Smooth muscle cell (in vitro differentiated cells): ENCODE data around the gene SLC35F1. TPM values are rescaled to one million over a fixed set of nuclear protein-coding genes. Genes with fewer than 3 reads are reported as not detected.

ENCODE experiments used
- DNase-seq: peaks from one replicate; lab custom pipeline; 2025; ENCODE audit not compliant: unreplicated experiment; lab: John Stamatoyannopoulos, UW
- H2AFZ ChIP-seq: fragments of 200-600 bp; sonication (generic); 2 replicates; pipeline ENCODE4 v1.6.0; 2016; ENCODE audit warnings: antibody characterized with exemption, low read depth, mild to moderate bottlenecking
- H3F3A ChIP-seq: fragments of 200-600 bp; sonication (generic); 2 replicates; pipeline ENCODE4 v1.6.0; 2017; ENCODE audit warnings: antibody characterized with exemption, low read depth
- H3K27ac ChIP-seq: fragments of 200-600 bp; sonication (generic); 2 replicates; pipeline ENCODE4 v1.5.1; 2016; ENCODE audit warnings: low read depth, mild to moderate bottlenecking
- H3K27me3 ChIP-seq: fragments of 200-600 bp; sonication (generic); 2 replicates; pipeline ENCODE4 v1.6.1; 2016; ENCODE audit warnings: low read depth, mild to moderate bottlenecking
- H3K36me3 ChIP-seq: fragments of 200-600 bp; sonication (generic); 2 replicates; pipeline ENCODE4 v1.5.1; 2016; ENCODE audit warnings: low read depth
- H3K4me1 ChIP-seq: fragments of 200-600 bp; sonication (generic); 2 replicates; pipeline ENCODE4 v1.5.1; 2016; ENCODE audit warnings: low read depth
- H3K4me2 ChIP-seq: fragments of 200-600 bp; sonication (generic); 2 replicates; pipeline ENCODE4 v1.6.0; 2016; ENCODE audit warnings: mild to moderate bottlenecking
- H3K4me3 ChIP-seq: fragments of 200-600 bp; sonication (generic); 2 replicates; pipeline ENCODE4 v1.5.1; 2016; ENCODE audit warnings: mild to moderate bottlenecking
- H3K79me2 ChIP-seq: fragments of 200-600 bp; sonication (generic); 2 replicates; pipeline ENCODE4 v1.6.0; 2016; ENCODE audit warnings: low read depth, mild to moderate bottlenecking
- H3K9ac ChIP-seq: fragments of 200-600 bp; sonication (generic); 2 replicates; pipeline ENCODE4 v1.6.0; 2016; ENCODE audit warnings: low read depth
- H3K9me3 ChIP-seq: fragments of 200-600 bp; sonication (generic); replicated peaks from 2 replicates; pipeline ENCODE4 v1.5.1; 2016; ENCODE audit warnings: low read depth
- H4K20me1 ChIP-seq: fragments of 200-600 bp; sonication (generic); 2 replicates; pipeline ENCODE4 v1.6.0; 2016; ENCODE audit warnings: low read depth
- WGBS: methylation state at CpG from one replicate; pipeline ENCODE4 v1.1.7; 2016; ENCODE audit warnings: low lambda C conversion rate; 5-methylcytosine and 5-hydroxymethylcytosine counted together
- polyA plus RNA-seq: library from polyadenylated mRNA; unstranded; fragments of >200 nt; fragmentation: Nextera tagmentation; extraction: Ambion mirVana; gene quantifications from 2 replicates; pipeline ENCODE4 v1.2.1, GENCODE V29; 2016
- total RNA-seq: library from RNA; depleted of rRNA; stranded (reverse); fragments of >200 nt; gene quantifications from 2 replicates; pipeline ENCODE4 v1.2.3, GENCODE V29; 2014
- TF ChIP-seq, protein P1 (sequence below): fragments of 200-600 bp; sonication (generic); IDR thresholded peaks from 2 replicates; pipeline ENCODE4 v1.5.1; 2017; ENCODE audit warnings: borderline replicate concordance, mild to moderate bottlenecking, antibody characterized with exemption; ENCODE audit not compliant: insufficient read depth, poor library complexity, severe bottlenecking

Gene SLC35F1
- total and polyA plus RNA-seq, 2 experiments from 2014 or later: 0.05 to 0.09 TPM

DNA sequence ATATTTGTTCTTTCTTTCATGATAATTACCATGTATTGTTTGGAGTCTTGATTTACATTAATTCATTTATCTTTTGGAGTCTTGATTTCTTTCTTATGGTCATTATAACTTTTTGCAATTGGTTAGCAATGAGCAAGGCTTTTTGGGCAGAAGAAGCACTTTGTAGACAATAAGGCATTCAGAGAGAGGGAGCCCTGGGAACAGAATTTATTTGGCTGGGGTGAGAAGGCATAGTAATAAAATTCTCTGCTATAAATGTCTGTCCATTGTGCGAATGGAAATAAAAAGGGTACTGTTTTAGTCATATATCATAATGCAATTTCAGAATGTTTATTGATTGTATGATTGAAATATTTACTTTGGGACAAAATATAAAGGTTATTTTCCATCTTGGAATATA lies 147.0 kb downstream of the SLC35F1 start:
- H2AFZ ChIP-seq: no peak overlapping the region
- H3F3A ChIP-seq: no peaks in the 10 kb centered on the region
- H3K9me3 ChIP-seq: no peaks in the 10 kb centered on the region
- no peaks in the 10 kb centered on the region for H4K20me1 ChIP-seq
- H3K27ac ChIP-seq: no peak overlapping the region
- no peaks in the 10 kb centered on the region for H3K27me3 ChIP-seq
- no peaks in the 10 kb centered on the region for H3K4me1 ChIP-seq
- no peak for DNase-seq
- WGBS: 93% methylated on average over 1 of the region's 1 CpG
- no peak overlapping the region for H3K4me2 ChIP-seq
- H3K4me3 ChIP-seq: no peak overlapping the region
- no peaks in the 10 kb centered on the region for H3K36me3 ChIP-seq
- TF ChIP-seq, protein P1, sequence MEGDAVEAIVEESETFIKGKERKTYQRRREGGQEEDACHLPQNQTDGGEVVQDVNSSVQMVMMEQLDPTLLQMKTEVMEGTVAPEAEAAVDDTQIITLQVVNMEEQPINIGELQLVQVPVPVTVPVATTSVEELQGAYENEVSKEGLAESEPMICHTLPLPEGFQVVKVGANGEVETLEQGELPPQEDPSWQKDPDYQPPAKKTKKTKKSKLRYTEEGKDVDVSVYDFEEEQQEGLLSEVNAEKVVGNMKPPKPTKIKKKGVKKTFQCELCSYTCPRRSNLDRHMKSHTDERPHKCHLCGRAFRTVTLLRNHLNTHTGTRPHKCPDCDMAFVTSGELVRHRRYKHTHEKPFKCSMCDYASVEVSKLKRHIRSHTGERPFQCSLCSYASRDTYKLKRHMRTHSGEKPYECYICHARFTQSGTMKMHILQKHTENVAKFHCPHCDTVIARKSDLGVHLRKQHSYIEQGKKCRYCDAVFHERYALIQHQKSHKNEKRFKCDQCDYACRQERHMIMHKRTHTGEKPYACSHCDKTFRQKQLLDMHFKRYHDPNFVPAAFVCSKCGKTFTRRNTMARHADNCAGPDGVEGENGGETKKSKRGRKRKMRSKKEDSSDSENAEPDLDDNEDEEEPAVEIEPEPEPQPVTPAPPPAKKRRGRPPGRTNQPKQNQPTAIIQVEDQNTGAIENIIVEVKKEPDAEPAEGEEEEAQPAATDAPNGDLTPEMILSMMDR: no peak
- no peaks in the 10 kb centered on the region for H3K79me2 ChIP-seq
- no peak overlapping the region for H3K9ac ChIP-seq

DNA sequence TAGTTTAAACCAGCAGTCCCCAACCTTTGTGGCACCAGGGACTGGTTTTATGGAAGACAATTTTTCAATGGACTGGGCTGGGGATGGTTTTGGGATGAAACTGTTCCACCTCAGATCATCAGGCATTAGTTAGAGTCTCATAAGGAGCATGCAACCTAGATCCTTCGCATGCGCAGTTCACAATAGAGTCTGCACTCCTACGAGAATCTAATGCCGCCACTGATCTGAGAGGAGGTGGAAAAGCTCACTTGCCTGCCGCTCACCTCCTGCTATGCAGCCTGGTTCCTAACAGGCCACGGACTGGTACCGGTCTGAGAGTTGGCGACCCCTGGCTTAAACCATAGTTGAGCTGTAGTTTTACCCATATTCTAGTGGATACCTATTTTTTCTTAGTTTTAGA lies 154.6 kb downstream of the SLC35F1 start:
- Histone ChIP-seq H4K20me1 (no peaks in the 10 kb centered on the region), H3K4me3 (no peak overlapping the region), H3K27me3 (no peaks in the 10 kb centered on the region), H3K4me2 (no peak overlapping the region), H3F3A (no peaks in the 10 kb centered on the region), H3K79me2 (no peaks in the 10 kb centered on the region), H3K9me3 (no peaks in the 10 kb centered on the region), H3K9ac (no peak overlapping the region), H3K4me1 (no peaks in the 10 kb centered on the region), H3K27ac (no peak overlapping the region), H2AFZ (no peak overlapping the region), H3K36me3 (no peaks in the 10 kb centered on the region)
- TF ChIP-seq, protein P1: no peak
- no peak for DNase-seq
- WGBS: 90% methylated on average over 8 of the region's 8 CpGs

DNA sequence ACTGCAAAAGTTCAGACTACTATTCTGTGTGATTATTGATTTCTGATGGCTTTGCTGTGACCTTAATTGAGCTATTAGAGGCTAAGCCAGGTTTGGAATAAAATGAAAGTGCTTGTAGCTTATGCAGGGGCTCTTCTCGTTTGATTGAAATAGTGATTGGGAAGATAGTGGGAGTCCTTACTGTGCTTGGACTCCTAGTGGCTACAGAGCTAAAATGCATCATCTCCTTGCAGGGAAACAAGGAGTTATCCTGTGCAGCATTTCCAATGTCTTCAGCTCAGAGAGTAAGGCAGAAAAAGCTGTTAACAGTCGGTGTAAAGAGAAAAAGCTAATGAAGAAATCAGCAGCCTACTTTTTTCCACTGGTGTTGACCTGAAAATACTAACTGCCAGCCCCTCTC lies 173.5 kb downstream of the SLC35F1 start:
- 48% methylated on average over 2 of the region's 2 CpGs for WGBS
- Histone ChIP-seq H3K79me2 (no peaks in the 10 kb centered on the region), H3F3A (no peaks in the 10 kb centered on the region), H3K4me3 (no peak overlapping the region), H3K9ac (no peak overlapping the region), H3K27me3 (no peaks in the 10 kb centered on the region), H2AFZ (no peak overlapping the region), H4K20me1 (no peaks in the 10 kb centered on the region), H3K4me1 (no peaks in the 10 kb centered on the region), H3K27ac (no peak overlapping the region), H3K36me3 (no peaks in the 10 kb centered on the region), H3K9me3 (no peaks in the 10 kb centered on the region), H3K4me2 (no peak overlapping the region)
- no peak for DNase-seq
- TF ChIP-seq, protein P1: peak; percentile 5

DNA sequence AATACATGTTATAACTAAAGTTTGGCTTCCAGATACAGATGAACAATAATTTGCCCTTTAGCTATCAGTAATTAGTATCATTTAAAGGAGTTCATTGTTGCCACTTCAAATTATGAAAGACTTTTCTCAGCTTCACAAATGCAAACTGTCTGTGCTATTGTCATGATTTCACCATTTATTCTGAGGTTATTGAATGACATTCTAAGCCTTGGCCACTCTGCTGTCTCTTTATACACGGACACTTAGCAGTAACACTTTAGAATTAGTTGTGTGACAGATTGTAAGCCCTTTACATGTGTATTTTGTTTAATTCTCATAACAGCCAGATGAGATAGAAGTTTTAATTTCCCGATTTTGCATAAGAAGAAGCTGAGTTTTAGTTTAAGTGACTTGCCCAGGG lies 176.6 kb downstream of the SLC35F1 start:
- no peak overlapping the region for H2AFZ ChIP-seq
- TF ChIP-seq, protein P1: no peak
- H3K79me2 ChIP-seq: no peaks in the 10 kb centered on the region
- H3K9ac ChIP-seq: no peak overlapping the region
- no peak for DNase-seq
- H4K20me1 ChIP-seq: no peaks in the 10 kb centered on the region
- no peaks in the 10 kb centered on the region for H3K4me1 ChIP-seq
- WGBS: 88% methylated on average over 2 of the region's 2 CpGs
- H3K27me3 ChIP-seq: no peaks in the 10 kb centered on the region
- no peaks in the 10 kb centered on the region for H3K9me3 ChIP-seq
- H3F3A ChIP-seq: no peaks in the 10 kb centered on the region
- no peak overlapping the region for H3K4me3 ChIP-seq
- no peaks in the 10 kb centered on the region for H3K36me3 ChIP-seq
- H3K4me2 ChIP-seq: no peak overlapping the region
- H3K27ac ChIP-seq: no peak overlapping the region
